ENCODE measurements around the gene ARHGAP15.

DNA sequence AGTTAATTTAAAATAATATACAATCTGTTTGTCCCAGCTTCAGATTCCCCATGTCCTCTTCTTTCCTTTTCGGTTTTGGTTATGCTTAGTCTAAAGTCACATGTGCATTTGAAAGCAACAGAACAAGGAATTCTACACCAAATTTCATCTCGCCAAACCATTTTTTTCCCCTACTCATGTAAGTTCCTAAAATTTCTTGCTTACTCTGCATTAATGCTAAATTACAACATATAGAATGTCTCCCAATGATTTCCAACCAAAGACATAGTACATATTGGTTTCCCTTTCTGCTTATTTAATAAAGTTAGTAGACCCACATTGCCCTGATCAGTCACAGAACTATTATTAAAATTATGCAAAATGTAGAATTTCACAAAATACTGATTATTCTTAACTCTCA lies 212.3 kb downstream of the ARHGAP15 start:
- TF ChIP-seq, protein P1, sequence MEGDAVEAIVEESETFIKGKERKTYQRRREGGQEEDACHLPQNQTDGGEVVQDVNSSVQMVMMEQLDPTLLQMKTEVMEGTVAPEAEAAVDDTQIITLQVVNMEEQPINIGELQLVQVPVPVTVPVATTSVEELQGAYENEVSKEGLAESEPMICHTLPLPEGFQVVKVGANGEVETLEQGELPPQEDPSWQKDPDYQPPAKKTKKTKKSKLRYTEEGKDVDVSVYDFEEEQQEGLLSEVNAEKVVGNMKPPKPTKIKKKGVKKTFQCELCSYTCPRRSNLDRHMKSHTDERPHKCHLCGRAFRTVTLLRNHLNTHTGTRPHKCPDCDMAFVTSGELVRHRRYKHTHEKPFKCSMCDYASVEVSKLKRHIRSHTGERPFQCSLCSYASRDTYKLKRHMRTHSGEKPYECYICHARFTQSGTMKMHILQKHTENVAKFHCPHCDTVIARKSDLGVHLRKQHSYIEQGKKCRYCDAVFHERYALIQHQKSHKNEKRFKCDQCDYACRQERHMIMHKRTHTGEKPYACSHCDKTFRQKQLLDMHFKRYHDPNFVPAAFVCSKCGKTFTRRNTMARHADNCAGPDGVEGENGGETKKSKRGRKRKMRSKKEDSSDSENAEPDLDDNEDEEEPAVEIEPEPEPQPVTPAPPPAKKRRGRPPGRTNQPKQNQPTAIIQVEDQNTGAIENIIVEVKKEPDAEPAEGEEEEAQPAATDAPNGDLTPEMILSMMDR (IDR thresholded peaks at IDR 0.05 in 8 of 11, conservative IDR thresholded peaks at IDR 0.05 in 3 of 11), result no peak
- no peak for TF ChIP-seq POLR2AphosphoS5 (IDR thresholded peaks at IDR 0.05)

Data from spleen (tissue), 7 donors.